Measurements from ENCODE around the gene C17orf100. TPM values are rescaled to one million over a fixed set of nuclear protein-coding genes. Genes with fewer than 3 reads are reported as not detected.

C17orf100 gene
- total RNA-seq, 4 donors from 2014 or later = 0.50 to 1.5 (median 0.84) TPM

GRCh38 chr17:6639586-6640535, 11.7 kb upstream of the C17orf100 start:
- peaks cover 18 to 47% (median 34%) of the 10 kb centered on the region in 4 donors for H3K4me1 ChIP-seq
- TF ChIP-seq, protein P1, sequence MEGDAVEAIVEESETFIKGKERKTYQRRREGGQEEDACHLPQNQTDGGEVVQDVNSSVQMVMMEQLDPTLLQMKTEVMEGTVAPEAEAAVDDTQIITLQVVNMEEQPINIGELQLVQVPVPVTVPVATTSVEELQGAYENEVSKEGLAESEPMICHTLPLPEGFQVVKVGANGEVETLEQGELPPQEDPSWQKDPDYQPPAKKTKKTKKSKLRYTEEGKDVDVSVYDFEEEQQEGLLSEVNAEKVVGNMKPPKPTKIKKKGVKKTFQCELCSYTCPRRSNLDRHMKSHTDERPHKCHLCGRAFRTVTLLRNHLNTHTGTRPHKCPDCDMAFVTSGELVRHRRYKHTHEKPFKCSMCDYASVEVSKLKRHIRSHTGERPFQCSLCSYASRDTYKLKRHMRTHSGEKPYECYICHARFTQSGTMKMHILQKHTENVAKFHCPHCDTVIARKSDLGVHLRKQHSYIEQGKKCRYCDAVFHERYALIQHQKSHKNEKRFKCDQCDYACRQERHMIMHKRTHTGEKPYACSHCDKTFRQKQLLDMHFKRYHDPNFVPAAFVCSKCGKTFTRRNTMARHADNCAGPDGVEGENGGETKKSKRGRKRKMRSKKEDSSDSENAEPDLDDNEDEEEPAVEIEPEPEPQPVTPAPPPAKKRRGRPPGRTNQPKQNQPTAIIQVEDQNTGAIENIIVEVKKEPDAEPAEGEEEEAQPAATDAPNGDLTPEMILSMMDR (IDR thresholded peaks at IDR 0.05) = no peak
- TF ChIP-seq POLR2AphosphoS5 (IDR thresholded peaks at IDR 0.05) (no peak), POLR2A (IDR thresholded peaks at IDR 0.05; ENCODE audit: low read depth) (no peak), EP300 (IDR thresholded peaks at IDR 0.05) (no peak)
- DNase-seq (ENCODE audit: extremely low spot score) = no peak
- peak overlapping the region; percentile 83 to 90 (median 86) for H3K4me3 ChIP-seq
- H3K36me3 ChIP-seq = peaks cover 11 to 29% (median 18%) of the 10 kb centered on the region in 4 donors
- no peaks in the 10 kb centered on the region for H3K27me3 ChIP-seq
- no peaks in the 10 kb centered on the region for H3K9me3 ChIP-seq
- intact Hi-C loops (cut with DNase I) = loop anchor here (5.0 kb wide), 1 partner anchor 168 kb away; no protein-coding TSS in a partner anchor
- H3K27ac ChIP-seq (replicated peaks in 1 of 4) = peak overlapping the region; percentile 78 to 87 (median 81)
- under 1% methylated on average over 39 of the region's 67 CpGs for WGBS

GRCh38 chr17:6640536-6641246, 10.9 kb upstream of the C17orf100 start, which contains the start of the genes KIAA0753 and TXNDC17:
TSS of gene KIAA0753 (minus strand) at chr17:6640711. CDS start at chr17:6635103, 5,608 bp downstream.
TSS of gene TXNDC17 (plus strand) at chr17:6641060. CDS start at chr17:6641083, 23 bp downstream.
- Histone ChIP-seq H3K36me3 (peaks cover 16 to 32% (median 22%) of the 10 kb centered on the region in 4 donors), H3K27ac (replicated peaks in 1 of 4) (peak within 1 kb of the TSS; percentile 78 to 87 (median 81)), H3K4me3 (peak within 1 kb of the TSS; percentile 83 to 90 (median 86)), H3K27me3 (no peaks in the 10 kb centered on the region), H3K4me1 (peaks cover 18 to 50% (median 34%) of the 10 kb centered on the region in 4 donors), H3K9me3 (no peaks in the 10 kb centered on the region)
- under 1% methylated on average over 35 of the region's 52 CpGs for WGBS
- no peak for TF ChIP-seq EP300 (IDR thresholded peaks at IDR 0.05)
- peak; percentile 73 for TF ChIP-seq POLR2A (IDR thresholded peaks at IDR 0.05; ENCODE audit: low read depth)
- peak; percentile 91 to 97 for TF ChIP-seq POLR2AphosphoS5 (IDR thresholded peaks at IDR 0.05)
- TF ChIP-seq, protein P1 (IDR thresholded peaks at IDR 0.05) = peak in 1 of 3 experiments; percentile 19
- intact Hi-C loops (cut with DNase I) = loop anchor here (5.0 kb wide), 1 partner anchor 168 kb away; no protein-coding TSS in a partner anchor
- DNase-seq (ENCODE audit: extremely low spot score) = peak; percentile 98

- H3K4me1 ChIP-seq = peaks cover 18 to 50% (median 34%) of the 10 kb centered on the region in 4 donors
- no peaks in the 10 kb centered on the region for H3K27me3 ChIP-seq
- H3K36me3 ChIP-seq = peaks cover 16 to 38% (median 25%) of the 10 kb centered on the region in 4 donors
- WGBS = 3% methylated on average over 17 of the region's 20 CpGs
- H3K27ac ChIP-seq (replicated peaks in 1 of 4) = peak overlapping the region; percentile 78 to 87 (median 81)
- no peaks in the 10 kb centered on the region for H3K9me3 ChIP-seq
- intact Hi-C loops (cut with DNase I) = loop anchor here (5.0 kb wide), 1 partner anchor 169 kb away; no protein-coding TSS in a partner anchor
- peak overlapping the region; percentile 83 to 90 (median 86) for H3K4me3 ChIP-seq
- TF ChIP-seq POLR2A (IDR thresholded peaks at IDR 0.05; ENCODE audit: low read depth) (no peak), POLR2AphosphoS5 (IDR thresholded peaks at IDR 0.05) (no peak), EP300 (IDR thresholded peaks at IDR 0.05) (no peak)
- TF ChIP-seq, protein P1 (IDR thresholded peaks at IDR 0.05) = no peak
- DNase-seq (ENCODE audit: extremely low spot score) = no peak
Observed at GRCh38 chr17:6641247-6641863, 10.2 kb upstream of the C17orf100 start.

DNA sequence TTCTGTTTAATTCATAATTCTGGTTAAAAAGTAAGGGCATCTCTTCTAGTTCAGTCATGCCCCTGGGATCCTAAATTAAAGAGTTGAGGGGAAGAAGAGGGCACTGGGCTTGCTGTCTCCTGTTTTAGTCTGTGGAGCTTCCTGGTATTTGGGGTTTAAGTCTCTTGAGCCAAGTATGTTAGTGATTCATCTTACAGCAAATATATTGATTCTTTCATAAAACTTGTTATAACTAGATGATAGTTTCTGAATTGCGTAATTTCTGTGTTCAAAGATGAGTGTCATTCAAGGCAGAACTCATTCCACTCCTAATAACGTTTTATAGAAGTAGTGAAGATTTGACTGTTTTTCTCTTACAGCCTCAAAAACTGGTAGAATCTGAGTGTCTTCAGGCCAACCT, 9.0 kb upstream of the C17orf100 start:
- H3K9me3 ChIP-seq = no peaks in the 10 kb centered on the region
- DNase-seq (ENCODE audit: extremely low spot score) = no peak
- intact Hi-C loops (cut with DNase I) = loop anchor here (5.0 kb wide), 1 partner anchor 170 kb away; no protein-coding TSS in a partner anchor
- H3K4me3 ChIP-seq = no peak overlapping the region
- TF ChIP-seq, protein P1 (IDR thresholded peaks at IDR 0.05) = no peak
- peaks cover 18 to 42% (median 33%) of the 10 kb centered on the region in 4 donors for H3K4me1 ChIP-seq
- H3K27ac ChIP-seq (replicated peaks in 1 of 4) = no peak overlapping the region
- peaks cover 16 to 51% (median 35%) of the 10 kb centered on the region in 4 donors for H3K36me3 ChIP-seq
- WGBS = 68% methylated on average over 2 of the region's 2 CpGs
- H3K27me3 ChIP-seq = no peaks in the 10 kb centered on the region
